Colon (tissue), 2 donors: ENCODE data around the gene RPS6KA2.

ENCODE experiments used
- FAIRE-seq: peaks from 2 replicates; lab custom pipeline; 2012; peaks lifted over from hg19 to GRCh38; lab: Jason Lieb, UNC
- donor health status: control.
- donor health status: control.

Gene RPS6KA2

DNA sequence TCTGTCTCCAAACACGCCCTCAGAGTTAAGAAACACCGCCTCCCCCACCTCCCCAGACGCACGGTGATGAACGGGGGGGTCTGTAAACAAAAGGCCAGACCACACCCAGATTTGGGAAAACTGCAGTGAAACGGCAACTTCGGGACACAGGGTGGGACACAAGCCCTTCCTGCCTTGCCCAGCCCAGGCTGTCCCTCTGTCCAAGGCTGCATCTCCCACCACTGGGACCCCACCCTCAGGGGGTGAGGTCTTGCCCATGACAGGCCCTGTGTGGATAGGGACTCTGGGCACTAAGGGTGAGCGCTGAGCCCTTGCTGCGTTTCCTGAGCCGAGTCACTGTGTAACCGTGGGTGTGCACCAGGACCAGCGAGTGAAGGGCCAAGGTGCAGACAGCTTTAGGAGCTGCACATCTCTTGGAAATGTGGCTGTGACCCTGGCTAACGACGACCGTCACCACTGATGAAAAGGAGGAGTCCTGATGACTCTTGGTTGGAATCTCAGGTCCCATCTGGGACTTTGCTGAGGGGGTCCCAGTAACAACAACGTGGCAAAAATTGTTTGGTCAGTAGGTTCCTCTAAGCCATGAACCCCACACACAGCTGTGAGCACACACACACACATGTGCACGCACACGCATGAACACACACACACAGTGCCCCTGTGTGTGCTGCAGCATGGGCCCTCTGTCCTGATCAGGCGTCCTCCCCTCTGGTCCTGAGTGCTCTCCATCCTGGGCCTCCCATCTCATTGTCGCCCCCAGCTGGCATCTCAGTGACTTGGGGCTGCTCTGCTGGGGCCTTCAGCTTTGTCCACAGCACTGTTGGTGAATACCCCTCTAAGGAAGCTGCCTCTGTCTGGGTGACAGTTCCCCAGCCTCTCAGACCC is 141.2 kb downstream of the RPS6KA2 start:
- FAIRE-seq, result no peak

DNA sequence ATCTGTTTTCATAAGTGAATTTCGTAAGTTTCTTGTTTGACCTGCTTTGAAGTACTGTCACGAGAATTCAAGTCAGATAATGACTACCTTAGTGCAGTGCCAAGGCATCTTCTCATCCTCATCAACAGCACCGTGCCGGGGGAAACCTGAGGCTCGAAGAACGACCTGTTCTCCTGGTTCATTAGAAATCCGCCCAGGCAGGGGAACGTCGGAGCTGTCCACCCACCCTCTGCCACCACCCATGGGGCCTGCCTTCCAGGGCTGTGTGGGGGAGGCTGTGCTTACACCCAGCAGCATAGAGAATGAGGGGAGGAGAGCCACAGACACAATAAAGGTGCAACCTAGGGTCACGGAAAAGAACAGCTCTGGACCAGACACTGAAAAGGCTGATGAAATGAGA is 142.2 kb downstream of the RPS6KA2 start:
- FAIRE-seq, result no peak

DNA sequence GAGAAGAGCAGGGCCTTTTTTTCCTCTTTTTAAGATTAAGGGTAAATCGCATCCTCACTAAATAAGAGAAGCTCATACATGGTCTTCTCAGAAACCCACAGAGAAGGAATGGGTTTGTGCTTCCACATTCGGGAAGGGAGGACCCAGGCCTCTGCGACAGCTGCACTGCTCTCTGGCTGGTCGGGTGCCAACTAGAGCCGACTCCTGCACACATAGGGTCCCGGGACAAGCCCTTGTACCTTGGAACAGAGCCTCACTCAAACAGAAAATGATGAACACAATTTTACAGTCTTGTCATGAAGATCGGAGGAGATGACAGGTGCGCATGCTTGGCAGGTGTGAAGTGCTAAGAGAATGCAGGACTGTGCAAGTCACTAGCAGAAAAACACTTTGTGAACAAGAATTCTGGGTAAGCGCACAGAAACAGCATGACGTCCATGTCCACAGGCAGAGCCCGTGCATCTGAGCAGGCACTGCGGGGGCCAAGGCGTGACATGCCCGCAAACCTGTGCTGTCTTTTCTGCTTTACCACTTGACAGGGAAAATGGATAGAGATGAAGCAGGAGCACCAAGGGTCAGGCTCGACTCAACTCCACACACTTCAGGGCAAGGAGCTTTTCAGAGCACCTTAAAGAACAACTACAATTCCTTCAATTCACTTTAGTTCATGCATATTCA is 143.3 kb downstream of the RPS6KA2 start:
- no peak for FAIRE-seq

DNA sequence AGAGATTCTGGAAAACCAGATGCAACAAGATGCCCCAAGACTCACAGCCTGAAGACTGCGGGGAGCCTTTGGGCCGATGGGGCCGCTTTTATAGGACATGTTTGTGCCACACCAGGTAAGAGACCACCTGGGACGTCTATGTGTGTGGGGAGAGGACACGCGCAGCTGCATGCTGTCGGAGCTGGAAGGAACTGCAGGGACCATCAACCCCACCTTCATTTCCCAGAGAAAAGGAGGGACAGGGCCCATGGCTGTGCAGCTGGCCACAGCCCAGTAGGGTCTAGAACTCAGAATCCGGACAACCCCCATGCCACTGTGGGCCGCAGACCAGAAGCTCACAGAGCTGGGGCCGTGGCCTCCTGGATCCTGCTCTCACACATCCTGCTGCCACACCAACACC is 144.0 kb downstream of the RPS6KA2 start:
- no peak for FAIRE-seq

DNA sequence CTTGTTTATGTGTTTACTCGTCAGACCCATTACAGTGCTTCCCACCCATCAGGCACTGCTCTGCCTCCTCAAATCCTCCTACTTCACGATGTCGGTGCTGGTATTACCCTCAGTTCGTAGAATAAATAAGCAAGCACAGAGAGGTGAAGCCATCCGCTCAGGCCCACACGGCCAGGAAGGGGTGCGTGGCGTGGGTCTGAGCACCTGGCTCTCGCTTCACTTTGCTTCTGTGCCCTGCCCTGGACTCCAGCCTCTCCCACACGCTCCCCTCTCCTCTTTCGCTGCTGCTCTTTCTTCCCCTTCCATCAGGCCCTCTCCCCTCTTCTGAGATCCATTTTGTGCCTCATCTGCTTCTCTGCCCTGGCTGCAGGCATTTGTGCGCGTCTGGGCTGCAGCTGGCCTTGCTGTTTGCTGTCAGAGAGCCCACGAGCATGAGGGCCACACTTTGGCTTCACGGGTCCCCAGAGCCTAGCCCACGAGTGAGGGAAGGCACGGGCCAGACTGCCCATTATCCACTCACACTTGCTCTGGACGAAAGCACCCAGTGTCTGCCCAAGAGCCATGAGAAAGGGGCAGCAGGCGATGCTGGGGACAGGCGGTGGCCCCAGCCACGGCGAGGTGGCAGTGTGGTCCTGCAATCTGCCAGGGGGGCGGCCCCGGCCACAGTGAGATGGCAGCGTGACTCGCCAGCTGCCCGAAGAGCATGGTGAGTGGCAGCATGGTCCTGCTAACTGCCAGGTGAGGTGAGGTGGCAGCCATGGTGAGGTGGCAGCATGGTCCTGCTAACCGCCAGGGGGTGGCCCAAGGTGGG is 148.1 kb downstream of the RPS6KA2 start:
- no peak for FAIRE-seq

DNA sequence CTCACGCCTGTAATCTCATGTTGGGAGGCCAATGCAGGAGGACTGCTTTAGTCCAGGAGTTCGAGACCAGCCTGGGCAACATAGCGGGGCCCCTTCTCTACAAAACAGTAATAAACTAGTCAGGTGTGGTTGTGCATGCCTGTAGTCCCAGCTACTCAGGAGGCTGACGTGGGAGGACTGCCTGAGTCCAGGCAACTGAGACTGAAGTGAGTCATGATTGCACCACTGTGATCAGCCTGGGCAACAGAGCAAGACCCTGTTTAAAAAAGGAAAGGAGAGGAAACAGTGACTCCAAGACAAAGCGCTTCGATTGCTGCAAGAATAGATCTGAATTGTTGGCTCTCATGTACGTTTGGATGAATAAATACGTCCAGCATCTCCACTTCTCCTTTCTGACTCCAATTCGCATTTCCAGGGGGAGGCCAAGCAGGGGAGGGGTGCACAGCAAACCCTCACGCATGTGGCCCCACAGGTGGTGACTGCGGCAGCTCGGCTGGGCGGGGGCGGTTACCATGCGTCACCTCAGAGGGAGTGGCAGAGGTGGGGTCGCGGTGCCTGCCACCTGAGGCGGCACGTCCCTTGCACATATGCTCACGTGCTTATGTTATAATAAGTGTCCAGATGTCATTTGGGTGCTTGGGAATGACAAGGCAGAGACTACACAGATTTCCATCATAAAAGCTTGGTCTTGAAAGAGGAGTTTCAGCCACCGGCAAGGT is 149.2 kb downstream of the RPS6KA2 start:
- no peak for FAIRE-seq

DNA sequence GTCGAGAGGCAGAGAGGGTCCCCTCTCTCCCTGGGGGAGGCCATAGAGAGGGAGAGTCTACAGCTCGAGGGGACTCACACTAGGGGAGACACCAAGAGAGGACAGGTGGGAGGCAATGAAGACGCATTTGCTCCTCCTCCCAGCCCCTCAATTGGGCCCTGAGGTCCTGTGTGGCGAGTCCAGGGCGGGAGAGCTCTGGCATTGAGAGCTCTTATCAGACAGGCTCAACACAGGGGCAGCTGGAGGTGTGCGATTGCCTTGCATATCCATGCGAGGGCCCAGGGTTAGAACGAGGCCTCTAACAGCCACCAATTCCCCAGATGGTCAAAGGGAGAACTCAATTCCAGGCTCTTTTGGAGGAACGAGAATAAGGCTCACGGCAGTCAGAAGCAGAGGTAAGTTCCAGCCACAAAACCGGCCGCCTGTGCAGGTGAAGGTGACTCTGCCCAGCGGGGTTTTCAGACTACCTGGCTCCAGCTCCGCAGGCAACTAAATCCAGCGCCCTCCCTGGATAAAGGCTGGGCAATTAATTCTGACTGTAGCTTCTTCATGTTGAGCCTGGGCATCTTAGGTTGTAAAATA is 150.3 kb downstream of the RPS6KA2 start:
- FAIRE-seq, result no peak

DNA sequence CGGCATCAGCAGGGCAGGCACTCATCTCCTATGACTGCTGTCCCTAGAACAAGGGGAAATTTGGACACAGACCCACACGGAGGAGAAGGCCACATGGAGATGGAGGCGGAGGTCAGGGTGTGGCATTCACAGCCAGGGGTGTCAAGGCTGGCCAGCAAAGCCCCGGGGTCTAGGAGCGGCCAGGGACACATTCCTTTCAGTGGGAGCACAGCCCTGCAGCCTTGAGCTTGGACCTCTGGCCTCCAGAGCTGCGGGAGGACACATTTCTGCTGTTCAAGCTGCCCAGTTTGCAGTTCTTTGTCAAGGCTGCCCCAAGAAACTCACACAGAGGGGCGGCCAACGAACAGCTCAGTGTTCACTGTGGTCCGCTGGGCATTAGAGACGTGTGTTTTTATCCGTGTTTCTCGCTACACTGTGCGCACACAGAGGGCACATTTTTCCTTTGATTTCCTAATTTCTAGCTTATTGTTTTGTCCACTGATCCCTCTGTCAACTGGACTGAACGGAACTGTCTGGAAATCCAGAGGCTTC is 150.9 kb downstream of the RPS6KA2 start:
- no peak for FAIRE-seq

DNA sequence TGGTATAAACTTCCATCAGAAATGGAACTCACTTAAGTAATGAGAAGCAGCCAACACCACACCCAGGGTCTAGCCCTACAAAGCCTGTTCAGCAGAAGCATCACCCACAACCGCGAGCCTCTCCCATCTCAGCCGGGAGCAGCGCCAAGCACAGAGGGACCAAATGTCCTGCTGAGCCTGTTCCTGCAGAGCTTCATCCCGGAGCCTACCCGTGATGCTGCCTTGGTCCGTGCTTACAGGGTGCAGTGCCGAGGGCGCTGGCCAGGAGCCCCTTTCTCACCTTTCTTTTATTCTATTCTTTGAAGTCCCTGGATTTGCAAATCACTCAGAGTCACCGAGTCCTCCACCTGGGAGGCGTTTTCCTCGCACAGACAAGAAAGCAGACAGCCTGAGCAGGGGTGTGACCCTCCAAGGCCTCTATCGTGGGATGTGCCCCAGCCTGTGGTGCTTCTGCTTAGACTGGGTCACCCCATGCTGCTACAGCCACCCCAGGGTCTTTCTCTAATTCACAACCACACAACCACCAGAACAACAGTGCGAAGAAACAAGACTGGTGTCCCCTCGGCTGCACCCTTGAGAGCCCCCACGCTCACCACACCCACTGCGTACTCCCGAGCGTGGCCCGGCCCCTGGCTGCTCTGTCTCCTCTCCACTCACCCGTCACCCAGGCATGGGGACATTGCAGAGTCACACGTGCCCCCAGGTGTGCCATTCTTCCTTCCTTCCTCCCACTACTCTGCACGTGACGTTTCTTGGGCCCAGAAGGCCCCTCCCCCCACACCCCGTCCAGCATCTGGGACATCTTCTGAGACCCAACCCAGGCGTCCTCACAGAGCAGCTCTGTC is 152.1 kb downstream of the RPS6KA2 start:
- no peak for FAIRE-seq

DNA sequence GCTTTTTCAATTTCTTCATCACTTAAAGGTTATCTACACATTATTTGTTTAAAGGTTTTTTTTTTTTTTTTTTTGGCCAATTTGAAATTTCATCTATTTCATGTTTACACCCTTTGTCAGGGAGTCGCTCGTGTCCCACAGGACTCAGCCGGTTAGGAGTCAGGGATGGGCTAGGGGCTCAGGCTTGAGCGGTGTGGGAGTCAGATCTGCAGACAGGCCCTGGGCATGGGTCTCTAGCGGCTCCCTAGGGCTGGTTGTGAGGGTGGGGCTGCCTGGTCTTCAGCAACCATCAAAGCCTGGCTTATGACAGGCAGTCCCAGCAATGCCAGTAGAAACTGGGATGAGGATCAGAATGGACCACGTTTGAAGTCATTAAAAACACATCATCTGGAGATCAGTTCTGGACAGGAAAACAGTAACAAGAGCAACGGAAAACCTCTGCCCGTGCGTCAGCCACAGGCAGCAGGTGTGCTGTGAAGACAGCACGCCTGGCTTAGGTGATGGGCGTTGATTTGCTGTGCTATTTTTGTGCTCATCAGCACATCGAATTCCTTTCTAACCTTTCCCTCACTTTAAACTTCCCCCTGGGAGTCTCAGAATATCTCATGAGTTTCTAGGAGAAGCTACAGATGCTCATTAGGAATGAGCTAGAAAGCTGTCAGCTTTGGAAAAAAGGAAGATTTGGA is 153.0 kb downstream of the RPS6KA2 start:
- no peak for FAIRE-seq

DNA sequence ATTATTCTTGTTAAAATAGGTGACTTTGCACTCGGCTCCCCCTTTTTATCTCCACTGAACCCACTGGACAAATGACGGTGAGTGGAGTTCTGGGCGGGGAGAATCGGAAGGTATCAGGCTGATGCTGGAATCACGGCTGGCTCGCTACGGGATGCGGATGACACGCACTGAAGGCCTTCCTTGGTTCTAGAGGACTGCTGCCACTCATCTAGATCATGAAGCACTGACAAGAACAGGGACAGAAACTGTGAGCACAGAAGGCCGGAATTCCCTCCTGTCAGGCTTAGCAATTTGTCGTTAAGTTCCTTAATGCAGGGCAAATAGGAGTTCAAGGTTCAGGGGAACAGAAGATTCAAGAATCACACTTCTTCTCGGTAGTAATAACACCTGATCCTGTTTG is 154.4 kb downstream of the RPS6KA2 start:
- no peak for FAIRE-seq

DNA sequence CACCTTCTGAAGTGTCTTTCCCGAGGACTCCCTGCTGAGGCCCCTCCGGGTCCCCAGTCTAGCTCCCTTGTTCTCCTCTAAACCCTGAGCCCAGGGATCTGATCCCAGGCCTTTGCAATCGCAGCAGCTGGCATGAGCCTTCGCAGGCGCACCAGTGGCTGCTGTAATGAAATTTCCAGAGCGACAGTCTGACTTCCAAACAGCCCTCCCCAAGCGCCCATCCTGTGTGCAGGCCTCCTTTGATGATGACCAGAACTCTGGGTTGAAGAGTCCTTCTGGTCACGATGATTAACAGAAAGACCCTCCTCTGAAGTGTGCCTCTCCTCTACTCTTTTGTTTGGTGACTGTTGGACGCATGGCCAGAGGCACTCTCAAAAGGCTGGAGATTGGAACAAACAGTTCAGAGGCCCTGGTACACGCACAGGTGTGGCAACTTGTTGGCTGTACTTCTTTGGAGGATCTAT is 155.2 kb downstream of the RPS6KA2 start:
- no peak for FAIRE-seq

DNA sequence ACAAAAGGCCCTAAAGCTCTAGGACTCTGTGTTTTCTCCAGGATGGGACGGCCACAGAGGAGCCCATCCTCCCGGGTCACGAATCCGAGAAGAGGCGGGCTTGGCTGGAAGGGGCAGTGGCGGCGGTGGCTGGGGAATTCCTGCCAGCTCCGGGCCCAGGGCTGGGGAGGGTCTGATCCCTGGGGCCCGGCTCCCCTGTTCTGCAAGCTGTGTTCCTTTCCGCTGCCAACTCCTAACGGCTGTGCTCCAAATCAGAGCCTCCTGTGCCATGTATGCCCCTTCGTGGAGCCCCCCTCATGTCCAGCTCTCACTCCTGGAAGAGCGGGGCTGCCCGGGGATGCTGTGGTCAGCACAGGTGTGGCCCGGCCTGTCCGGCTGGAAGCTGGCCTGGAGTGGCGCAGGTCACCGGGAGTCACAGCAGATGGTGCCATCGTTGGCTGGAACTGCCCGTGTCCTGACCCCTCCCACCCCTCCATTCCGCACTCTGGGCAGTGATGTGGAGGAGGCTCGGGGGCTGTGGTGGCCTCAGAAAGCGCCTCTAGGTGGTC is 156.1 kb downstream of the RPS6KA2 start:
- no peak for FAIRE-seq

DNA sequence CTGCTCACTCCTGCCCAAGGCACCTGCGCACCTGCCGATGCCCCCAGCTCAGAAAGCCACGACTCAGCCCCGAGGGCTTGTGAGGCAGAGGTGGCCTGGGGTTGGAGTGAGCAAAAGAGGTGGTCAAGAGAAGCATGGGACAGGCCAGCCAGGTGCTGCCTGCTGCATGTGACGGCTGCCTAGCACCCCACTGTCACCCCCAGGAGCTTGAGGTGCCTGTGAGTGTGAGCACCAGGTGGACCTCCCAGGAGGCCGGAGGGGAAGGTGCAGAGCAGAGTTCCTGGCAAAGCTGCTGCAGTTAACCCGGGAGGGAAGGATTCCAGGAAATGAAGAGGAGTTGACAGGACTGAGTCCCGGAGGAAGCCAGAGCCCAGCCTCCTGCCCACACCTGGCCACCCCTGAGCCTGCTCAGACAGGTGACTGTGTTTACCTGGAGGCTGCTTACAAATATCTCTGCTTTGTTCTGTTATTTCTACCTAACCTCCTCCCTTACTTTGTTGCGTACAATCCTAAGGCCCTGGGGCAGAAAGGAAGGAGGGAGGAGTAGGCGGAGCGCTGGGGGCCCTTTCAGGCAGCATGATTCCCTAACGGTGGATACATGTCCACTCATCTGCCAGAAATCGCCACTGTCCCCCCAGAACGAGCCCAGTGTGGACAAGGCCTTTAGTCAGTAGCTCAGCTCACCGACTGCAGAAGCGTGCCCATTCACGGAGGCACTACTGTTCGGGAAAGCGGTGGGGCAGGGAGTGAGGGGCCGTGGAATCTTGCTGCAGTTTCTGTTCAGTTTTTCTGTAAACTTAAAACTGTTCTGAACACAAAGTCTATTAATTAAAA is 156.8 kb downstream of the RPS6KA2 start:
- no peak for FAIRE-seq

DNA sequence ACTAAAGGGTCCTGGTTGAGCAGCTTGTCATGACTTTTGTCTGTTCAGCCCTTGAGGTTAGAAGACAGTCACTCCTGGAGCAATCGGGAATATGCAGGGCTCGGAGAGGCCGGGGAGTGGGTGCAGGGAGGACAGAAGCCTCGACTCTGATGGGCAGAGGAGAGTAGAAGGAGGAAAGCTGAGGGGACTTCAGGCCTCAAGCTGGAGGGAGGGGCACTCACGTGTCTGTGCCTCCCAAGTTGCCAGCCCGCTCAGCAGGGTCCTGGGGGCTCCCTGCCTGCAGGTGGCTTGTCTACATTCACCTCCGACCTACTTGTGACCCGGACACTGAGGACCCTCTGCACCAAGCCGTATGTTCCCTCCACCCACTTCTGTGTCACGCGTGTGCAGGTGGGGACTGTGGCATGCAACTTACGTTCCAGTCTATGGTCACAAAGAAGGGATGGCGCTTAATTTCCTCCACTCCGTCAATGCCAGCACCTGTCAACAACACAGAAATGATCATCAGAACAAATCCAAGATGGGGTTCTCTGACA is 157.6 kb downstream of the RPS6KA2 start:
- no peak for FAIRE-seq

DNA sequence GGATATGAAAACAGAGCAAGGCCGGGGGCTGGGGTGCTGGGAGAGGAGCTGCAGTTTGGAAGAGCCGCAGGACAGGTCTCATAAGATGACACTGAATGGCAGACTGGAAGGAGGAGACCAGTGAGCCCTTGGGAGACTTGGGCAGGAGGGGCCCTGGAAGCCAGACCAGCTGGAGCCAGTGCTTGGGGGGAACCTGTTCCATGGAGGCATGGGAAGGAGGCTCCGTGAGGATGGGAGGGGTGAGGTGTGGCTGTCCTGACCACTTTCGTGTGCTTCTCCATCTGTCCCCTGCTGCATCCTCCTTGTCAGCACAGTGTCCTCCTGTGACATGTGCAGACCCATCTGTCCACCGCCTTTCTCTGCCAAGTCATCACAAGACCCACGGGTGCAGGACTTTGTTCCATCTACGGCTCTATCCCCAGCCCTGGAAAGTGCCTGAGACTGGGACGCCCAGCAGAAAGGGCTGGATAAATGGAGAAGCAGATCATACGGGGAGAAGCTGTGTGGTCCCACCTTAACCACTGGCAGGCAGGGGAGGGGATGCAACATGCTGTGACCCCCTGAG is 159.5 kb downstream of the RPS6KA2 start:
- no peak for FAIRE-seq

DNA sequence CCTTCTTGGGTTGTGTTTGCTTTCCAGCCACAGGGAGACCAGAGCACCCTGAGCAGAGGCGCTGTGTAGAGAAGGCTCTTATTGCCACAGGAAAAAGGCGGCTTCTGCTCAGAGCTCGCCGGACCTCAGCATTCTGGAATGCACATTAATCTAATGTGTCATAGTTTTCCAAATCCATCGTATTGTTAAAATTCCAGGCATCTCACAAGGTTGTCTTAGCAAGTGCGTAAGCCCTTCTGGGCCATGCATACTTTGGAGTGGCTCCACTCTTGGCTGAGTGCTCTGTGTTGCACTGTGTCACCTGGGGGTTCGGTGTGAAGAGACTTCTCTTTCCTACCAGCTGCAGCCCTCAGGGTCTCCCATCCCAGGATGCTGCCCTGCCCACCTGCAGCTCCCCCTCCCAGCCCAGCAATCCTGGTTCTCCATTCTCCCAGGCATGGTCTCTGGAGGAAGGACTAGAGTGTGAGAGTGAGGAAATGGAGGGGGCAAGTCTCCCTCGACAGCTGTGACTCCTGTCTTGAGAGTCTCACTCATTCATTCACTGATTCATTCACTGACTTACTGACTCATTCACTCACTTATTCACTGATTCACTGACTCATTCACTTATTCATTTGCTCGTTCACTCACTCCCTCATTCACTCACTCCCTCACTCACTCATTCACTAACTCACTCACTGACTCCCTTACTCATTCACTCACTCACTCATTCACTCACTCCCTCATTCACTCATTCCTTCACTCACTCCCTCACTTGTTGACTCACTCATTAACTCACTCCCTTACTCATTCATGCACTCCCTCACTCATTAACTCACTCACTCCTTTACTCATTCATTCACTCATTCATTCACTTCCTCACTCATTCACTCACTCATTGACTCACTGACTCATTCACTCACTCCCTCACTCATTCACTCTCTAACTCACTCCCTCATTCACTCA is 160.6 kb downstream of the RPS6KA2 start:
- no peak for FAIRE-seq
